Measurements from ENCODE around the gene CHD2. TPM values are rescaled to one million over a fixed set of nuclear protein-coding genes. Genes with fewer than 3 reads are reported as not detected.

The CHD2 gene
- polyA plus RNA-seq, 1 experiment = 38.2 TPM

GRCh38 chr15:93063796-93064690 lies 163.9 kb downstream of the CHD2 start:
- CTCF ChIA-PET = interaction anchor here (0.6 to 1.5 kb wide), 2 partner anchors 8 to 1056 kb away, joined by 3 read pairs; no protein-coding TSS in a partner anchor
- POLR2A ChIA-PET = no interaction called here
- DNase-seq (ENCODE audit: low read depth) = no peak
- H3K36me3 ChIP-seq (ENCODE audit: control insufficient read depth, insufficient read depth, low read length) = no peaks in the 10 kb centered on the region
- peaks cover 3% of the 10 kb centered on the region; the same call in 1 of the 2 replicates for H3K27me3 ChIP-seq (ENCODE audit: control insufficient read depth, insufficient read depth, low read length)
- no peak for TF ChIP-seq CTCF (IDR thresholded peaks at IDR 0.05; ENCODE audit: insufficient read depth, low read depth, low read length)
- no peak overlapping the region for H3K4me3 ChIP-seq (ENCODE audit: low read depth, low read length)

DNA sequence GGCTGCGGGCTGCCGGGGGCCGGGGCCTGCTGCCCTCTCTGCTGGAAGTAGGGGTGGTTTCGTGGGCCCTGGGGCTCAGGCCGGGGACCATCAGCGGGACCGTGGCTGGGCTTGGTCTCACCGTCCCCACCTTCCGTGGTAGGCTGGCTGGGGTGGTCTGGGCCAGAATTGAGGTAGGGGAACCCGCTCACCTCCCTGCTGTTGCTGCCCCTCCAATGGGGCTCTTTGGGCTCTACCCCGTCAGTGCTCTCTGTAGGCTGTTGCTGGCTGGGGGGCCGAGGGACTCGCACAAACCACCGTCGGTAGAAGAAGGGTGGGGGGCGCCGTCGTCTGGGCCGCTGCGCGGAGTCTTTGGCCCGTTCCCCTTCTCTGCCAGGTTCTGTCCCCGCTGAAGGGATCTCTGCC lies 165.5 kb downstream of the CHD2 start:
- CTCF ChIA-PET = interaction anchor here (0.6 kb wide), 1 partner anchor 138 kb away, joined by 3 read pairs; no protein-coding TSS in a partner anchor
- DNase-seq (ENCODE audit: low read depth) = no peak
- TF ChIP-seq CTCF (IDR thresholded peaks at IDR 0.05; ENCODE audit: insufficient read depth, low read depth, low read length) = no peak
- H3K36me3 ChIP-seq (ENCODE audit: control insufficient read depth, insufficient read depth, low read length) = no peaks in the 10 kb centered on the region
- peaks cover 7% of the 10 kb centered on the region; the same call in 1 of the 2 replicates for H3K27me3 ChIP-seq (ENCODE audit: control insufficient read depth, insufficient read depth, low read length)
- H3K4me3 ChIP-seq (ENCODE audit: low read depth, low read length) = no peak overlapping the region
- POLR2A ChIA-PET = no interaction called here

GRCh38 chr15:93066224-93066681 lies 166.1 kb downstream of the CHD2 start:
- CTCF ChIA-PET = no interaction called here
- POLR2A ChIA-PET = no interaction called here
- no peak for DNase-seq (ENCODE audit: low read depth)
- Histone ChIP-seq H3K4me3 (ENCODE audit: low read depth, low read length) (no peak overlapping the region), H3K36me3 (ENCODE audit: control insufficient read depth, insufficient read depth, low read length) (no peaks in the 10 kb centered on the region), H3K27me3 (ENCODE audit: control insufficient read depth, insufficient read depth, low read length) (peaks cover 10% of the 10 kb centered on the region; the same call in 1 of the 2 replicates)
- TF ChIP-seq CTCF (IDR thresholded peaks at IDR 0.05; ENCODE audit: insufficient read depth, low read depth, low read length) = no peak

DNA sequence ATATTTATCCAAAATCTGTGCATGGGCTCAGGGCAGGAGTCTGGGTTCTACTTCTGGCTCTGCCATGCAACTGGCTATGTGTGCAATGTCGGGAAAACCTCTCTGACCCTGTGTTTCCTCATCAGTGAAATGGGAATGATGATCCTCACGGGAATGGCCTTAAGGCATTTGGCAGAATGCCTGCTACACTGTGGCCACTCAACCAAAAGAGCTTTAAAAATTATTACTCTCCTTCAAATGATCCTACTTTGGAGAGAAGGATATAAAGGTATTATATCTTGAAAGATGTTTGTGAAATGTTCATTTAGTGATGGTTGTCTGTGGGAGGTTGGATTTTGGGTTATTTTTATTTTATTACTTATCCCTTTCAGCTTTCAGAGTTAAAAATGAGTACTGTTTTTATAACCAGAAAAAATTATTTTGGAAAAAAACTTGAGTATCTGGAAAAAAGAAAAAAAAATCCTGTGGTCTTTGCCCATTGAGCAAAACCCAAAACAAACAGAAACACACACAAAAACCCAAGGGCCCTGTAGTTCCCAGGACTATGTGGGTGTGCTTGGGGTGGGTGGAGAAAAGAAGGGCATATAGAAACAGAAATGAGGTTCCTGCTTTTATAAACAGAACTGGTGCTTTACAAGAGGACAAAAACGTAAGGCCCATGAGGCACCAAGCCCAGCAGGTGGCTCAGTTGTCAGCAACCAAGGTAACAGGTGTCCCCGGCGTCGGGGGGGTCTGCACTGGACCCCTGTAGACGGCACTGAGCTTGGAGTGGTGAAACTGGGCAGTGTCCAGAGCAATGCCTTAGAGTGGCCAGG lies 166.9 kb downstream of the CHD2 start:
- H3K36me3 ChIP-seq (ENCODE audit: control insufficient read depth, insufficient read depth, low read length) = no peaks in the 10 kb centered on the region
- ChIA-PET POLR2A (no interaction called here), CTCF (no interaction called here)
- no peak for DNase-seq (ENCODE audit: low read depth)
- H3K4me3 ChIP-seq (ENCODE audit: low read depth, low read length) = no peak overlapping the region
- H3K27me3 ChIP-seq (ENCODE audit: control insufficient read depth, insufficient read depth, low read length) = peaks cover 11% of the 10 kb centered on the region; the same call in 1 of the 2 replicates
- no peak for TF ChIP-seq CTCF (IDR thresholded peaks at IDR 0.05; ENCODE audit: insufficient read depth, low read depth, low read length)

DNA sequence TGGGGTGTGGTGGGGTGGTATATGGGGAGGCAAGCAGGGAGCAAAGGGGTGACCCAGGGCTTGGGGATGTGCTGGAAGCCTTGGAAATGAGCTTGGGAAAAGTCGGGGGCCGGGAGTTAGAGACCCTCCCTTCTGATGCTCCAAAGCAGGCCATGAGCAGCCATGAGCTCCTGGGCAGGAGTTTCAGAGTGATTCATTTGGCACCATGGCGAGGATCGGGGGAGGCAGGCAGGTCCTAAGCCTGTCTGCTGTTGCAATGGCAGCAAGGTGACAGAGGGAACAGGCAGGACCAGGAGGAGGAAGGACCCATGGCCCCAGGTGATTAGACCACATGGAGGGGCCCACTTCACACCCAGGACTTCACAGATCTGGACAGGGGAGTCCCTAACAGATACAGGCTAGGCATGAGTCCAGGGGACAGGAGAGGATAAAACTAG lies 167.5 kb downstream of the CHD2 start:
- Histone ChIP-seq H3K27me3 (ENCODE audit: control insufficient read depth, insufficient read depth, low read length) (peaks cover 11% of the 10 kb centered on the region; the same call in 1 of the 2 replicates), H3K4me3 (ENCODE audit: low read depth, low read length) (no peak overlapping the region), H3K36me3 (ENCODE audit: control insufficient read depth, insufficient read depth, low read length) (no peaks in the 10 kb centered on the region)
- POLR2A ChIA-PET = no interaction called here
- TF ChIP-seq CTCF (IDR thresholded peaks at IDR 0.05; ENCODE audit: insufficient read depth, low read depth, low read length) = no peak
- CTCF ChIA-PET = no interaction called here
- no peak for DNase-seq (ENCODE audit: low read depth)

All from BJ (cell line).